ENCODE data around the gene ACAD11. TPM values are rescaled to one million over a fixed set of nuclear protein-coding genes. Genes with fewer than 3 reads are reported as not detected.

Gene ACAD11
- total RNA-seq, 5 donors from 2014 or later (not counting 1 experiment from before 2014, with no cell fraction given) = 25.1 to 35.2 (median 32.2) TPM

- ChIA-PET POLR2A (interaction anchor here in 1 of 2 donors (0.7 kb wide), 1 partner anchor 69 kb away, joined by 7 read pairs; no protein-coding TSS in a partner anchor), CTCF (no interaction called here)
- Histone ChIP-seq H3K27me3 (replicated peaks in 1 of 2; ENCODE audit: control insufficient read depth in 2 of 2, extremely low read depth in 1 of 2, insufficient read depth in 2 of 2, low read length in 1 of 2) (no peaks in the 10 kb centered on the region), H3K4me1 (ENCODE audit: control insufficient read depth in 1 of 2, extremely low read depth in 1 of 2, insufficient read depth in 2 of 2, low read length in 2 of 2) (no peaks in the 10 kb centered on the region), H3K9me3 (no peaks in the 10 kb centered on the region), H3K36me3 (ENCODE audit: control insufficient read depth in 2 of 2, extremely low read depth in 1 of 2, insufficient read depth in 1 of 2, low read length in 1 of 2) (peaks cover 4 to 17% of the 10 kb centered on the region in 2 donors), H3K4me3 (ENCODE audit: control insufficient read depth in 1 of 2, extremely low read depth in 1 of 2, low read length in 1 of 2) (no peak within 1 kb of the TSS), H3K27ac (ENCODE audit: low read length) (no peak within 1 kb of the TSS)
- H3K4me1 Mint-ChIP-seq = no peaks in the 10 kb centered on the region
- no peak within 1 kb of the TSS for H3K4me3 Mint-ChIP-seq
- peaks cover 51% of the 10 kb centered on the region for H3K36me3 Mint-ChIP-seq
- WGBS (ENCODE audit: insufficient coverage) = no CpG with 5 or more reads among the region's 2 CpGs
- H3K27ac Mint-ChIP-seq = no peak within 1 kb of the TSS
- no peaks in the 10 kb centered on the region for H3K9me3 Mint-ChIP-seq
- DNase-seq = no peak
- no peaks in the 10 kb centered on the region for H3K27me3 Mint-ChIP-seq
- ATAC-seq (replicated peaks in 1 of 4) = no peak
Measured at GRCh38 chr3:132596816-132597433, 62.7 kb downstream of the ACAD11 start, which contains the start of gene ACKR4. Gene ACKR4, plus strand, starts transcription at chr3:132597270. Its CDS starts 3,128 bp downstream, at chr3:132600398.

GRCh38 chr3:132596326-132596725 lies 63.3 kb downstream of the ACAD11 start:
- H3K36me3 Mint-ChIP-seq = peaks cover 55% of the 10 kb centered on the region
- H3K27me3 Mint-ChIP-seq = no peaks in the 10 kb centered on the region
- no peak overlapping the region for H3K4me3 ChIP-seq (ENCODE audit: control insufficient read depth in 1 of 2, extremely low read depth in 1 of 2, low read length in 1 of 2)
- H3K4me1 Mint-ChIP-seq = no peaks in the 10 kb centered on the region
- no peaks in the 10 kb centered on the region for H3K9me3 Mint-ChIP-seq
- POLR2A ChIA-PET = no interaction called here
- peaks cover 4 to 17% of the 10 kb centered on the region in 2 donors for H3K36me3 ChIP-seq (ENCODE audit: control insufficient read depth in 2 of 2, extremely low read depth in 1 of 2, insufficient read depth in 1 of 2, low read length in 1 of 2)
- no peak for ATAC-seq (replicated peaks in 1 of 4)
- H3K27ac ChIP-seq (ENCODE audit: low read length) = no peak overlapping the region
- no peak for DNase-seq
- CTCF ChIA-PET = interaction anchor here in 1 of 2 donors (1.1 kb wide), 1 partner anchor 27 kb away, joined by 3 read pairs; no protein-coding TSS in a partner anchor
- no peaks in the 10 kb centered on the region for H3K9me3 ChIP-seq
- H3K27me3 ChIP-seq (replicated peaks in 1 of 2; ENCODE audit: control insufficient read depth in 2 of 2, extremely low read depth in 1 of 2, insufficient read depth in 2 of 2, low read length in 1 of 2) = no peaks in the 10 kb centered on the region
- H3K4me1 ChIP-seq (ENCODE audit: control insufficient read depth in 1 of 2, extremely low read depth in 1 of 2, insufficient read depth in 2 of 2, low read length in 2 of 2) = no peaks in the 10 kb centered on the region
- H3K4me3 Mint-ChIP-seq = no peak overlapping the region
- H3K27ac Mint-ChIP-seq = no peak overlapping the region

- H3K27me3 Mint-ChIP-seq = no peaks in the 10 kb centered on the region
- Histone ChIP-seq H3K9me3 (no peaks in the 10 kb centered on the region), H3K4me1 (ENCODE audit: control insufficient read depth in 1 of 2, extremely low read depth in 1 of 2, insufficient read depth in 2 of 2, low read length in 2 of 2) (no peaks in the 10 kb centered on the region), H3K27me3 (replicated peaks in 1 of 2; ENCODE audit: control insufficient read depth in 2 of 2, extremely low read depth in 1 of 2, insufficient read depth in 2 of 2, low read length in 1 of 2) (no peaks in the 10 kb centered on the region), H3K4me3 (ENCODE audit: control insufficient read depth in 1 of 2, extremely low read depth in 1 of 2, low read length in 1 of 2) (no peak overlapping the region), H3K27ac (ENCODE audit: low read length) (no peak overlapping the region), H3K36me3 (ENCODE audit: control insufficient read depth in 2 of 2, extremely low read depth in 1 of 2, insufficient read depth in 1 of 2, low read length in 1 of 2) (peaks cover 4 to 17% of the 10 kb centered on the region in 2 donors)
- no peak overlapping the region for H3K27ac Mint-ChIP-seq
- peaks cover 0 to 7% (median 0%) of the 10 kb centered on the region in 3 donors for H3K9me3 Mint-ChIP-seq
- H3K4me1 Mint-ChIP-seq = no peaks in the 10 kb centered on the region
- ATAC-seq (replicated peaks in 1 of 4) = no peak
- ChIA-PET CTCF (interaction anchor here (0.7 to 1.1 kb wide), 2 partner anchors 29 to 44 kb away, joined by 3 read pairs; no protein-coding TSS in a partner anchor), POLR2A (no interaction called here)
- no peak overlapping the region for H3K4me3 Mint-ChIP-seq
- H3K36me3 Mint-ChIP-seq = peaks cover 63% of the 10 kb centered on the region
- DNase-seq = no peak
Measured at GRCh38 chr3:132595014-132595413, 64.6 kb downstream of the ACAD11 start.

GRCh38 chr3:132594498-132594897 lies 65.1 kb downstream of the ACAD11 start:
- CTCF ChIA-PET = no interaction called here
- Mint-ChIP-seq H3K4me3 (no peak overlapping the region), H3K9me3 (peaks cover 0 to 7% (median 3%) of the 10 kb centered on the region in 3 donors), H3K4me1 (no peaks in the 10 kb centered on the region), H3K27ac (no peak overlapping the region), H3K36me3 (peaks cover 63% of the 10 kb centered on the region), H3K27me3 (no peaks in the 10 kb centered on the region)
- Histone ChIP-seq H3K4me3 (ENCODE audit: control insufficient read depth in 1 of 2, extremely low read depth in 1 of 2, low read length in 1 of 2) (no peak overlapping the region), H3K4me1 (ENCODE audit: control insufficient read depth in 1 of 2, extremely low read depth in 1 of 2, insufficient read depth in 2 of 2, low read length in 2 of 2) (no peaks in the 10 kb centered on the region), H3K27me3 (replicated peaks in 1 of 2; ENCODE audit: control insufficient read depth in 2 of 2, extremely low read depth in 1 of 2, insufficient read depth in 2 of 2, low read length in 1 of 2) (no peaks in the 10 kb centered on the region), H3K9me3 (no peaks in the 10 kb centered on the region), H3K27ac (ENCODE audit: low read length) (no peak overlapping the region), H3K36me3 (ENCODE audit: control insufficient read depth in 2 of 2, extremely low read depth in 1 of 2, insufficient read depth in 1 of 2, low read length in 1 of 2) (peaks cover 4 to 17% of the 10 kb centered on the region in 2 donors)
- no peak for ATAC-seq (replicated peaks in 1 of 4)
- POLR2A ChIA-PET = no interaction called here
- no peak for DNase-seq

- Mint-ChIP-seq H3K36me3 (peaks cover 67% of the 10 kb centered on the region), H3K27ac (no peak overlapping the region), H3K4me3 (no peak overlapping the region), H3K9me3 (peaks cover 0 to 7% (median 3%) of the 10 kb centered on the region in 3 donors), H3K4me1 (no peaks in the 10 kb centered on the region), H3K27me3 (no peaks in the 10 kb centered on the region)
- ChIA-PET CTCF (no interaction called here), POLR2A (no interaction called here)
- no peak for DNase-seq
- no peaks in the 10 kb centered on the region for H3K27me3 ChIP-seq (replicated peaks in 1 of 2; ENCODE audit: control insufficient read depth in 2 of 2, extremely low read depth in 1 of 2, insufficient read depth in 2 of 2, low read length in 1 of 2)
- WGBS (ENCODE audit: insufficient coverage) = no CpG with 5 or more reads among the region's 3 CpGs
- H3K27ac ChIP-seq (ENCODE audit: low read length) = no peak overlapping the region
- no peak for ATAC-seq (replicated peaks in 1 of 4)
- H3K4me3 ChIP-seq (ENCODE audit: control insufficient read depth in 1 of 2, extremely low read depth in 1 of 2, low read length in 1 of 2) = no peak overlapping the region
- H3K9me3 ChIP-seq = no peaks in the 10 kb centered on the region
- H3K4me1 ChIP-seq (ENCODE audit: control insufficient read depth in 1 of 2, extremely low read depth in 1 of 2, insufficient read depth in 2 of 2, low read length in 2 of 2) = no peaks in the 10 kb centered on the region
- peaks cover 4 to 19% of the 10 kb centered on the region in 2 donors for H3K36me3 ChIP-seq (ENCODE audit: control insufficient read depth in 2 of 2, extremely low read depth in 1 of 2, insufficient read depth in 1 of 2, low read length in 1 of 2)
Measured at GRCh38 chr3:132593947-132594323, 65.7 kb downstream of the ACAD11 start.

GRCh38 chr3:132593241-132593946 lies 66.2 kb downstream of the ACAD11 start:
- Mint-ChIP-seq H3K4me1 (no peaks in the 10 kb centered on the region), H3K4me3 (no peak overlapping the region), H3K27me3 (no peaks in the 10 kb centered on the region), H3K9me3 (peaks cover 0 to 7% (median 3%) of the 10 kb centered on the region in 3 donors), H3K36me3 (peaks cover 65% of the 10 kb centered on the region), H3K27ac (no peak overlapping the region)
- WGBS (ENCODE audit: insufficient coverage) = no CpG with 5 or more reads among the region's 1 CpG
- Histone ChIP-seq H3K9me3 (no peaks in the 10 kb centered on the region), H3K36me3 (ENCODE audit: control insufficient read depth in 2 of 2, extremely low read depth in 1 of 2, insufficient read depth in 1 of 2, low read length in 1 of 2) (peaks cover 0 to 15% of the 10 kb centered on the region in 2 donors), H3K27me3 (replicated peaks in 1 of 2; ENCODE audit: control insufficient read depth in 2 of 2, extremely low read depth in 1 of 2, insufficient read depth in 2 of 2, low read length in 1 of 2) (no peaks in the 10 kb centered on the region), H3K4me1 (ENCODE audit: control insufficient read depth in 1 of 2, extremely low read depth in 1 of 2, insufficient read depth in 2 of 2, low read length in 2 of 2) (no peaks in the 10 kb centered on the region), H3K4me3 (ENCODE audit: control insufficient read depth in 1 of 2, extremely low read depth in 1 of 2, low read length in 1 of 2) (no peak overlapping the region), H3K27ac (ENCODE audit: low read length) (no peak overlapping the region)
- POLR2A ChIA-PET = no interaction called here
- ATAC-seq (replicated peaks in 1 of 4) (no peak), DNase-seq (no peak)
- CTCF ChIA-PET = no interaction called here

Data from T-cell (primary cell).